Esophagus squamous epithelium (tissue), 4 donors: ENCODE measurements around the gene TMEM212.

ENCODE experiments used
- POLR2A ChIP-seq, 4 donors: fragments of 450-650 bp; IDR thresholded peaks; one replicate each; pipeline ENCODE4 v1.6.1; 2017; ENCODE audit warnings: antibody characterized with exemption in 4 of 4, mild to moderate bottlenecking in 4 of 4, moderate library complexity in 3 of 4
- TF ChIP-seq, protein P1 (sequence below), 6 experiments: fragments of 450-650 bp in 4 of 6; fragments of 200-600 bp in 2 of 6; sonication (generic) in 2 of 6; IDR thresholded peaks; one replicate each; pipeline ENCODE4 v1.5.1; 2016 to 2019; ENCODE audit warnings: antibody characterized with exemption in 6 of 6, mild to moderate bottlenecking in 4 of 6, moderate library complexity in 4 of 6

GRCh38 chr3:171842864-171843518 lies at the start of gene TMEM212:
- TF ChIP-seq, protein P1, sequence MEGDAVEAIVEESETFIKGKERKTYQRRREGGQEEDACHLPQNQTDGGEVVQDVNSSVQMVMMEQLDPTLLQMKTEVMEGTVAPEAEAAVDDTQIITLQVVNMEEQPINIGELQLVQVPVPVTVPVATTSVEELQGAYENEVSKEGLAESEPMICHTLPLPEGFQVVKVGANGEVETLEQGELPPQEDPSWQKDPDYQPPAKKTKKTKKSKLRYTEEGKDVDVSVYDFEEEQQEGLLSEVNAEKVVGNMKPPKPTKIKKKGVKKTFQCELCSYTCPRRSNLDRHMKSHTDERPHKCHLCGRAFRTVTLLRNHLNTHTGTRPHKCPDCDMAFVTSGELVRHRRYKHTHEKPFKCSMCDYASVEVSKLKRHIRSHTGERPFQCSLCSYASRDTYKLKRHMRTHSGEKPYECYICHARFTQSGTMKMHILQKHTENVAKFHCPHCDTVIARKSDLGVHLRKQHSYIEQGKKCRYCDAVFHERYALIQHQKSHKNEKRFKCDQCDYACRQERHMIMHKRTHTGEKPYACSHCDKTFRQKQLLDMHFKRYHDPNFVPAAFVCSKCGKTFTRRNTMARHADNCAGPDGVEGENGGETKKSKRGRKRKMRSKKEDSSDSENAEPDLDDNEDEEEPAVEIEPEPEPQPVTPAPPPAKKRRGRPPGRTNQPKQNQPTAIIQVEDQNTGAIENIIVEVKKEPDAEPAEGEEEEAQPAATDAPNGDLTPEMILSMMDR (IDR thresholded peaks at IDR 0.05) = no peak
- TF ChIP-seq POLR2A (IDR thresholded peaks at IDR 0.05) = no peak
